OCI-LY7 (cell line): ENCODE measurements around the gene PHOX2A. TPM values are rescaled to one million over a fixed set of nuclear protein-coding genes. Genes with fewer than 3 reads are reported as not detected.

ENCODE experiments used
- BruUV-seq: library from RNA; stranded (reverse); fragments of 400-500 nt; replicated peaks from 2 replicates; lab custom pipeline; 2021; lab: Mats Ljungman, UMichigan
- CTCF ChIA-PET: fragments of 300-600 bp; sonication (Branson Sonifier 250); formaldehyde crosslinking; loops from one replicate; lab custom pipeline; 2022; ENCODE audit warnings: antibody characterized with exemption; ENCODE audit not compliant: unreplicated experiment; lab: Charles Lee
- POLR2A ChIA-PET: fragments of 300-600 bp; sonication (Branson Sonifier 250); formaldehyde crosslinking; loops from one replicate; lab custom pipeline; 2022; ENCODE audit warnings: antibody characterized with exemption; lab: Charles Lee
- DNase-seq: peaks from one replicate; pipeline ENCODE4 v3.0.0-alpha.2; 2015; ENCODE audit warnings: low spot score
- H2AFZ ChIP-seq: fragments of 200-600 bp; sonication (generic), shearing (Covaris generic); 2 replicates; pipeline ENCODE4 v1.6.1; 2014; ENCODE audit warnings: mild to moderate bottlenecking, antibody characterized with exemption, low read length, moderate library complexity
- H3K27ac ChIP-seq: fragments of 200-600 bp; sonication (generic); 2 replicates; pipeline ENCODE4 v1.5.1; 2014; ENCODE audit warnings: mixed run types, low read depth, mild to moderate bottlenecking, moderate library complexity, low read length, inconsistent platforms; ENCODE audit not compliant: poor library complexity, severe bottlenecking
- H3K36me3 ChIP-seq: fragments of 200-600 bp; sonication (generic); 2 replicates; pipeline ENCODE4 v1.6.1; 2014; ENCODE audit warnings: mild to moderate bottlenecking, antibody characterized with exemption, low read length, moderate library complexity, mixed read lengths; ENCODE audit not compliant: insufficient read depth
- H3K4me1 ChIP-seq: fragments of 200-600 bp; sonication (generic); 2 replicates; pipeline ENCODE4 v1.5.1; 2014; ENCODE audit warnings: mild to moderate bottlenecking, low read length; ENCODE audit not compliant: insufficient read depth, poor library complexity, severe bottlenecking
- H3K4me2 ChIP-seq: fragments of 200-600 bp; sonication (generic); 2 replicates; pipeline ENCODE4 v1.6.1; 2014; ENCODE audit warnings: mild to moderate bottlenecking, low read length
- H3K4me3 ChIP-seq: fragments of 200-600 bp; sonication (generic); 2 replicates; pipeline ENCODE4 v1.5.1; 2014; ENCODE audit warnings: mild to moderate bottlenecking, low read depth, low read length; ENCODE audit not compliant: poor library complexity, severe bottlenecking
- H3K79me2 ChIP-seq: fragments of 200-600 bp; sonication (generic); 2 replicates; pipeline ENCODE4 v1.6.1; 2016; ENCODE audit warnings: low read depth, mild to moderate bottlenecking, low read length, moderate library complexity, mixed read lengths; ENCODE audit not compliant: insufficient read depth
- H3K9me2 ChIP-seq: fragments of 200-600 bp; sonication (generic); 2 replicates; pipeline ENCODE4 v1.6.1; 2016; ENCODE audit warnings: mild to moderate bottlenecking, low read length, mixed read lengths; ENCODE audit not compliant: insufficient read depth
- H3K9me3 ChIP-seq: fragments of 200-600 bp; sonication (generic); 2 replicates; pipeline ENCODE4 v1.6.1; 2014; ENCODE audit warnings: mild to moderate bottlenecking, mixed run types, low read length, mixed read lengths
- H4K20me1 ChIP-seq: fragments of 200-600 bp; sonication (generic); 2 replicates; pipeline ENCODE4 v1.6.1; 2014; ENCODE audit warnings: mild to moderate bottlenecking, antibody characterized with exemption, low read length, moderate library complexity, mixed read lengths; ENCODE audit not compliant: insufficient read depth
- EZH2phosphoT487 ChIP-seq: fragments of 200-600 bp; sonication (generic); IDR thresholded peaks from 2 replicates; pipeline ENCODE4 v1.6.1; 2018; ENCODE audit warnings: low read depth, borderline replicate concordance, mild to moderate bottlenecking, mixed run types, antibody characterized with exemption, low read length, moderate library complexity, mixed read lengths
- intact Hi-C: fragments of 100-400 bp; cut with micrococcal nuclease; formaldehyde crosslinking; loops from one replicate; pipeline ENCODE4 v1.10.0; 2022; ENCODE audit not compliant: unreplicated experiment
- total RNA-seq, 2 experiments: library from RNA; depleted of rRNA in 1 of 2; stranded (reverse); fragments of >200 nt in 1 of 2; shearing (Covaris generic) in 1 of 2; gene quantifications; 2 replicates each; pipeline ENCODE4 v1.2.3, GENCODE V29; 2014 to 2022
- TF ChIP-seq, protein P1 (sequence below): fragments of 200-600 bp; sonication (generic); conservative IDR thresholded peaks from 2 replicates; pipeline ENCODE4 v1.5.1; 2014; ENCODE audit warnings: mild to moderate bottlenecking, antibody characterized with exemption, low read length, moderate library complexity, mixed read lengths

PHOX2A gene
- total RNA-seq, 2 experiments from 2014 or later, result not detected

DNA sequence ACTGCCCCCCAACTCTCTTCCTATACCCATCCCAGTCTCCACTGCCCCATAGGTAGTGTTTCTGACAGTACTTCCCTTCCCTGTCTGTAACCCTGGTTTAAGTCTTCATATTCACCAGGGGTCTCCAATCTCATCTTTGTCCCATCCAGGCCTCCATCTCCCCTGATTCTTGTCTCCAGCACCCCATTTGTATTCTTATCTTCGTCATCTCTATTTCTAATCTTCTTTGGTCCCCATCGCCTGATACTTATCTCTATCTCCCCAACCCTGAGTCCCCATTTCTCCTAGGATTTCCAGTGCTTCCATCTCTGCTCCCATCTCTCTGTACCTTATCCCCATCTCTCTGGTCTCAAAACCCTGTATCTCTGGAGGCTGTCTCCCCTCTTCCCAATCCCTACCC, 1.8 kb downstream of the PHOX2A start:
- intact Hi-C loops, result no loop called here
- BruUV-seq, result no TSS peak
- Histone ChIP-seq H3K27ac (no peak overlapping the region), H3K4me1 (no peaks in the 10 kb centered on the region), H3K9me2 (no peaks in the 10 kb centered on the region), H3K79me2 (no peaks in the 10 kb centered on the region), H2AFZ (no peak overlapping the region), H3K4me2 (no peak overlapping the region), H3K36me3 (peaks cover 16% of the 10 kb centered on the region), H3K9me3 (no peaks in the 10 kb centered on the region), H4K20me1 (no peaks in the 10 kb centered on the region), H3K4me3 (no peak overlapping the region)
- ChIA-PET CTCF (no interaction called here), POLR2A (no interaction called here)
- TF ChIP-seq, protein P1, sequence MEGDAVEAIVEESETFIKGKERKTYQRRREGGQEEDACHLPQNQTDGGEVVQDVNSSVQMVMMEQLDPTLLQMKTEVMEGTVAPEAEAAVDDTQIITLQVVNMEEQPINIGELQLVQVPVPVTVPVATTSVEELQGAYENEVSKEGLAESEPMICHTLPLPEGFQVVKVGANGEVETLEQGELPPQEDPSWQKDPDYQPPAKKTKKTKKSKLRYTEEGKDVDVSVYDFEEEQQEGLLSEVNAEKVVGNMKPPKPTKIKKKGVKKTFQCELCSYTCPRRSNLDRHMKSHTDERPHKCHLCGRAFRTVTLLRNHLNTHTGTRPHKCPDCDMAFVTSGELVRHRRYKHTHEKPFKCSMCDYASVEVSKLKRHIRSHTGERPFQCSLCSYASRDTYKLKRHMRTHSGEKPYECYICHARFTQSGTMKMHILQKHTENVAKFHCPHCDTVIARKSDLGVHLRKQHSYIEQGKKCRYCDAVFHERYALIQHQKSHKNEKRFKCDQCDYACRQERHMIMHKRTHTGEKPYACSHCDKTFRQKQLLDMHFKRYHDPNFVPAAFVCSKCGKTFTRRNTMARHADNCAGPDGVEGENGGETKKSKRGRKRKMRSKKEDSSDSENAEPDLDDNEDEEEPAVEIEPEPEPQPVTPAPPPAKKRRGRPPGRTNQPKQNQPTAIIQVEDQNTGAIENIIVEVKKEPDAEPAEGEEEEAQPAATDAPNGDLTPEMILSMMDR, result no peak
- TF ChIP-seq EZH2phosphoT487, result no peak
- DNase-seq, result no peak

DNA sequence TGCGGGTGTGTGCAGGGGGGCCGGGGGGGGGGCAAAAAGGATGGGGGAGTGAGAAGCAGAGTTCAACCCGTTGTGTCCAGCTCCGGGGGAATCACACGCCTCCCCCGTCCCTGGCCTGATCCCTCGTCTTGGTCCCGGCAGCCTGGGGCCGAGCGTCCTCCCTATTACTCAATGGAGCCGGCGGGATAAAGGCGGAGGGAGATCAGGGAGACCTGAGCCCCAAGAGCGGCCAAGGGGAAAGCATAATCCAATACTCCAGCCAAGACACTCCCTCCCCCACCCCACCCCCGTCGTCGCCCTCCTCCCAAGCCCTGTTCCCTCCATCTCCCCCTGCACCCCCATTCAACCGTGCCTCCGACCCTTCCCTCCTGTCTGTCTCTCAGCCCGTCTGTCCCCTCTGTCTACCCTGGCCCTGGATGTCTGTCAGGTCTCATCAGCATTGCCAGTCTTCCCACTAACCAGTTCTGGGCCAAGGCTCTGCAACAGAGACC, 2.6 kb downstream of the PHOX2A start:
- TF ChIP-seq, protein P1, result no peak
- no peak for TF ChIP-seq EZH2phosphoT487
- H3K4me2 ChIP-seq, result no peak overlapping the region
- H3K4me3 ChIP-seq, result no peak overlapping the region
- intact Hi-C loops, result no loop called here
- no peaks in the 10 kb centered on the region for H3K79me2 ChIP-seq
- DNase-seq, result no peak
- no peaks in the 10 kb centered on the region for H3K9me2 ChIP-seq
- H3K36me3 ChIP-seq, result peaks cover 24% of the 10 kb centered on the region
- CTCF ChIA-PET, result no interaction called here
- no peaks in the 10 kb centered on the region for H3K9me3 ChIP-seq
- no peaks in the 10 kb centered on the region for H3K4me1 ChIP-seq
- no peak overlapping the region for H3K27ac ChIP-seq
- H2AFZ ChIP-seq, result no peak overlapping the region
- H4K20me1 ChIP-seq, result no peaks in the 10 kb centered on the region
- BruUV-seq, result no TSS peak
- POLR2A ChIA-PET, result no interaction called here

DNA sequence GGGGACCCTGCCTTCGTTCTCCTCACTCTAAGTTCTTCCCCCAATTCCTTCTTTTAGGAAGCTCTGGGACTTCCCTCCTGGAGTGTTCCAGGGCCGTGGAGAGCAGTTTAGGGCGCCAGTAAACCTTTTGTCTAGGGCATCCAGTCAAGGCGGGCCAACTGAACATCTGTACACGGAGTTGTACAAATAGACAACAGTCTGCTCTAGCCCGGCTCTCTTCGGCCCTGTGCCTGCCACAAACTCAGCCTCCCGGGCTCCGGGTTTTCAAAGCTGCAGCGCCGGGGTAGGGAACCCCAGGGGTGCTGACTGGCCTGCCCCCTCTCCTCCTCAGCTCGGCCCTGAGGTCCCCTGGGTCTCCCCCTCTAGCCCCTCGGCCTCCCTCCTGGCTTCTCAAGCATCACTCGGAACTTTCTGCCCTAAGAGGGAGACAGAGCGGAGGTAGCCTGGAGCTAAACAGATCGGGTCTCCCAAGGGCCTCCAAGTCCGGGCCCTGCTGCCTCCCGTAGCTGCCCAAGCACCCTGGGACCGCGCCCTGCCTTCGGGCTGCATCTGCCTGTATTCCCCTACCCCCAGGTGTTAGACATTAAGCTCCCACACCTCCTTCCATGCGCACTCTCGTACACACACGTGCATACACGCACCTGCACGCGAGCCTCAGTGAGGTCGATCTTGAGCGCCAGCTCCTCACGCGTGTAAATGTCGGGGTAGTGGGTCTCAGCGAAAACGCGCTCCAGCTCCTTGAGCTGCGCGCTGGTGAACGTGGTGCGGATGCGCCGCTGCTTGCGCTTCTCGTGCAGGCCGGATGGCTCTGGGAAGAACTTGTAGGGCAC, 3.3 kb downstream of the PHOX2A start:
- POLR2A ChIA-PET, result no interaction called here
- Histone ChIP-seq H3K4me2 (no peak overlapping the region), H3K9me3 (no peaks in the 10 kb centered on the region), H3K9me2 (no peaks in the 10 kb centered on the region), H2AFZ (no peak overlapping the region), H3K36me3 (peaks cover 30% of the 10 kb centered on the region), H3K4me3 (no peak overlapping the region), H3K79me2 (no peaks in the 10 kb centered on the region), H3K27ac (no peak overlapping the region), H3K4me1 (no peaks in the 10 kb centered on the region), H4K20me1 (no peaks in the 10 kb centered on the region)
- no peak for TF ChIP-seq EZH2phosphoT487
- TF ChIP-seq, protein P1, result no peak
- intact Hi-C loops, result no loop called here
- no TSS peak for BruUV-seq
- no peak for DNase-seq
- CTCF ChIA-PET, result no interaction called here
